Measurements from ENCODE around the gene ANGPTL2. TPM values are rescaled to one million over a fixed set of nuclear protein-coding genes. Genes with fewer than 3 reads are reported as not detected.

Gene ANGPTL2
- total RNA-seq, 1 experiment from 2014 or later: 5.1 TPM

GRCh38 chr9:127129073-127129717 is 6.8 kb upstream of the ANGPTL2 start:
- Histone ChIP-seq H4K91ac (ENCODE audit: insufficient read length, low read depth, low read length) (no peak overlapping the region), H3K79me2 (ENCODE audit: insufficient read depth, low read length) (no peaks in the 10 kb centered on the region), H2BK12ac (ENCODE audit: insufficient read length, low read depth, low read length) (no peak overlapping the region), H2BK20ac (ENCODE audit: low read depth, low read length, poor library complexity, severe bottlenecking) (no peak overlapping the region), H3K9me3 (ENCODE audit: control insufficient read depth, low read depth, low read length) (no peaks in the 10 kb centered on the region), H3K27ac (ENCODE audit: insufficient read length, low read depth, low read length) (no peak overlapping the region), H3K4me2 (ENCODE audit: insufficient read depth, insufficient read length, low read length) (no peak overlapping the region), H3K4ac (ENCODE audit: low read depth, low read length) (no peak overlapping the region), H2BK120ac (ENCODE audit: low read depth, low read length, poor library complexity, severe bottlenecking) (no peak overlapping the region), H4K8ac (replicated peaks; ENCODE audit: insufficient read length, low read depth, low read length) (no peak overlapping the region), H3K14ac (ENCODE audit: insufficient read depth, low read length) (no peak overlapping the region), H3K56ac (ENCODE audit: insufficient read length, low read depth, low read length) (no peak overlapping the region), H3K4me1 (ENCODE audit: insufficient read depth, low read length) (peaks cover 2% of the 10 kb centered on the region; the same call in 1 of the 2 replicates), H3K9ac (ENCODE audit: extremely low read depth, insufficient read length, low read length) (no peak overlapping the region), H3T11ph (ENCODE audit: low read length) (no peak overlapping the region), H2AFZ (ENCODE audit: low read length) (no peak overlapping the region), H2AK5ac (ENCODE audit: insufficient read length, low read length) (no peak overlapping the region), H4K5ac (ENCODE audit: insufficient read length, low read depth, low read length) (no peak overlapping the region), H3K18ac (ENCODE audit: insufficient read length, low read depth, low read length) (no peak overlapping the region), H3K23ac (ENCODE audit: insufficient read length, low read depth, low read length) (no peak overlapping the region), H3K23me2 (ENCODE audit: insufficient read length, low read depth, low read length, poor library complexity, severe bottlenecking) (no peaks in the 10 kb centered on the region), H3K27me3 (ENCODE audit: insufficient read depth, low read length) (no peaks in the 10 kb centered on the region), H4K20me1 (ENCODE audit: control insufficient read depth, insufficient read depth, insufficient read length) (no peaks in the 10 kb centered on the region), H2BK5ac (ENCODE audit: insufficient read length, low read length) (no peak overlapping the region), H2BK15ac (ENCODE audit: low read depth, low read length) (no peak overlapping the region), H3K79me1 (ENCODE audit: insufficient read depth, low read depth, low read length, poor library complexity, severe bottlenecking) (no peaks in the 10 kb centered on the region)
- no peak for TF ChIP-seq CTCF (conservative IDR thresholded peaks at IDR 0.05)
- no peak overlapping the region for H3K4me3 Mint-ChIP-seq
- H3K36me3 Mint-ChIP-seq (ENCODE audit: insufficient read depth in 1 of 3, low read depth in 3 of 3): no peaks in the 10 kb centered on the region
- no CpG with 5 or more reads among the region's 5 CpGs for WGBS (ENCODE audit: extremely low coverage, insufficient read length, low lambda C conversion rate)
- no peak overlapping the region for H3K27ac Mint-ChIP-seq
- no peaks in the 10 kb centered on the region; a peak in 2 of 5 replicates for H3K9me3 Mint-ChIP-seq
- H3K27me3 Mint-ChIP-seq (ENCODE audit: low read depth): peaks cover 4% of the 10 kb centered on the region
- no peak for DNase-seq
- peaks cover 32% of the 10 kb centered on the region in 2 experiments for H3K4me1 Mint-ChIP-seq
